Gastroesophageal sphincter (tissue), 3 donors: ENCODE results near the gene ALKBH3.

ENCODE experiments used
- CTCF ChIP-seq, 4 experiments: fragments of 200-600 bp in 2 of 4; fragments of 450-650 bp in 2 of 4; sonication (generic) in 1 of 4; IDR thresholded peaks; one replicate each; pipeline ENCODE4 v1.5.1; 2017 to 2019; ENCODE audit warnings: antibody characterized with exemption in 4 of 4, mild to moderate bottlenecking in 2 of 4, moderate library complexity in 2 of 4
- EP300 ChIP-seq: sonication (generic); formaldehyde crosslinking; IDR thresholded peaks from one replicate; pipeline ENCODE4 v1.6.1; 2017; ENCODE audit warnings: antibody characterized with exemption, mild to moderate bottlenecking
- POLR2A ChIP-seq, 2 donors: fragments of 450-650 bp; IDR thresholded peaks; one replicate each; pipeline ENCODE4 v1.6.1; 2017; ENCODE audit warnings: antibody characterized with exemption in 2 of 2, mild to moderate bottlenecking in 2 of 2, moderate library complexity in 1 of 2
- POLR2AphosphoS5 ChIP-seq: sonication (generic); formaldehyde crosslinking; IDR thresholded peaks from one replicate; pipeline ENCODE4 v1.6.1; 2017; ENCODE audit warnings: antibody characterized with exemption

DNA sequence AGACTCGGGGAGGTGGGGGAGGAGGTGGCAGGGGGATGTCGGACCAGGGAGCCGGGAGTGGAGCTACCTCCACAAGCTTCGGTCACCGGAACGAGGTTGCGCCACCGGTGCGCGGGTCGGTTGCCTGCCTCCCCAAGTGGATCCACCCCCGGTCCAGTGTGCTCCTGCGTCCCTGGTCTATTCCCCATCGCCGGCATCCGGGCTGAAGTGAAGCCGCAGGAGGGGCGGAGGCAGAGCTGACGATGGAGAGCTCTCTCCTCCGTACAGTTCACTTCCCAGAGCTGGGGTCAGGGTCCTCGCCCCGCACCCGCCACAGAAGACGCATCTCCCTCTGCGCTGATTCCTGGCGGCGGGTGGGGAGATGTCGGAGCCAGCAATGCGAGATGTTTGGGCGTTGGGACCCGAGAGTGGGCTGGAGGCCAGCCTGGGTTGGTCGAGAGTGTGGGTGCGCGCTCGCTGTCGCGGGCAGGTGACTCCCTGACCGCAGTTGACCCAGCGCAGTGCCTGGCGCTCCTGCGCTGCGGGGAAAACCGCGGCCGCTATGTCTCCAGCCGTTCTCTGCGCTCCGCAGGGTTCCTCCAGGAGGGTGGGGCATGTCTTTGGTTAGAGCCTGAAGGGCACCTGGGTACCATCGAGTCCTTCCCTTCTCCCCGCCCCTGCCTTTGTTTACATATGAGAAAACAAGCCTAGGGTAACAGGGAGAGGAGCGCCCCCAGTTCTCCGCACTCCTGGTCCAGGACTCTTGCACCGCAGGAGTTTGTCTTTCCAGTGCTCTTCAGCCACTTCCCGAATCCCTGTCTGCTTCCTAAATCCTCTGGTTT lies 63.5 kb downstream of the ALKBH3 start:
- TF ChIP-seq CTCF (IDR thresholded peaks at IDR 0.05): no peak
- peak in 1 of 2 donors; percentile 11 for TF ChIP-seq POLR2A (IDR thresholded peaks at IDR 0.05)
- TF ChIP-seq EP300: no peak
- peak; percentile 70 for TF ChIP-seq POLR2AphosphoS5
